Spinal cord (tissue), 10 donors: ENCODE measurements around the gene LRP1B. TPM values are rescaled to one million over a fixed set of nuclear protein-coding genes. Genes with fewer than 3 reads are reported as not detected.

Source experiments
- DNase-seq, 6 donors: peaks; one replicate each; pipeline versions ENCODE4 v3.0.0 to v3.0.0-alpha.2; 2013 to 2015; ENCODE audit warnings: low spot score in 6 of 6, low read depth in 4 of 6
- H3K27ac ChIP-seq: one replicate; pipeline ENCODE4 v1.5.1; 2013; ENCODE audit warnings: low read depth, low read length, control low read depth
- H3K27me3 ChIP-seq: one replicate; pipeline ENCODE4 v1.6.1; 2013; ENCODE audit warnings: low read length; ENCODE audit not compliant: control insufficient read depth, insufficient read depth
- H3K36me3 ChIP-seq: one replicate; pipeline ENCODE4 v1.6.1; 2013; ENCODE audit warnings: low read length; ENCODE audit not compliant: control insufficient read depth, insufficient read depth
- H3K4me1 ChIP-seq: one replicate; pipeline ENCODE4 v1.6.1; 2013; ENCODE audit warnings: low read length; ENCODE audit not compliant: control insufficient read depth, insufficient read depth
- H3K4me3 ChIP-seq: one replicate; pipeline ENCODE4 v1.5.1; 2013; ENCODE audit warnings: low read depth, low read length, control low read depth
- H3K9me3 ChIP-seq: one replicate; pipeline ENCODE4 v1.6.1; 2013; ENCODE audit warnings: low read length; ENCODE audit not compliant: control insufficient read depth, insufficient read depth
- WGBS: methylation state at CpG from one replicate; pipeline ENCODE4 v1.1.5; 2013; ENCODE audit warnings: missing lambda C conversion rate; ENCODE audit not compliant: insufficient coverage; 5-methylcytosine and 5-hydroxymethylcytosine counted together
- polyA plus RNA-seq, 2 donors: library from polyadenylated mRNA; unstranded; fragments of 120-200 nt; gene quantifications; one replicate each; pipeline ENCODE4 v1.2.1, GENCODE V29; 2013; ENCODE audit not compliant: insufficient read length in 2 of 2
- total RNA-seq, 2 donors: library from RNA; depleted of rRNA in 1 of 2; stranded (reverse); fragments of 120-200 nt in 1 of 2; fragments of >200 nt in 1 of 2; gene quantifications; one replicate each; pipeline versions ENCODE4 v1.2.3 to v1.2.4, GENCODE V29; 2013 to 2014
- donor health status: healthy.

LRP1B gene
- total and polyA plus RNA-seq, 4 donors, result 22.1 to 70.2 (median 32.1) TPM

GRCh38 chr2:140842110-140842509, 1288.7 kb downstream of the LRP1B start:
- H3K27ac ChIP-seq, result no peak overlapping the region
- no peak for DNase-seq
- no peak overlapping the region for H3K4me3 ChIP-seq
- no peaks in the 10 kb centered on the region for H3K9me3 ChIP-seq
- no peaks in the 10 kb centered on the region for H3K36me3 ChIP-seq
- no peaks in the 10 kb centered on the region for H3K27me3 ChIP-seq
- no peaks in the 10 kb centered on the region for H3K4me1 ChIP-seq
- no CpG with 5 or more reads among the region's 3 CpGs for WGBS

GRCh38 chr2:140841141-140841540, 1289.7 kb downstream of the LRP1B start:
- Histone ChIP-seq H3K4me1 (no peaks in the 10 kb centered on the region), H3K9me3 (no peaks in the 10 kb centered on the region), H3K27ac (no peak overlapping the region), H3K27me3 (no peaks in the 10 kb centered on the region), H3K36me3 (no peaks in the 10 kb centered on the region), H3K4me3 (no peak overlapping the region)
- DNase-seq, result peak in 1 of 6 donors; percentile 72
- WGBS, result no CpG with 5 or more reads among the region's 3 CpGs

- Histone ChIP-seq H3K27ac (no peak overlapping the region), H3K27me3 (no peaks in the 10 kb centered on the region), H3K36me3 (no peaks in the 10 kb centered on the region), H3K4me1 (no peaks in the 10 kb centered on the region), H3K9me3 (no peaks in the 10 kb centered on the region), H3K4me3 (no peak overlapping the region)
- no peak for DNase-seq
- 100% methylated on average over 1 of the region's 2 CpGs for WGBS
These were observed 1294.0 kb downstream of the LRP1B start for GRCh38 chr2:140836826-140837225.

DNA sequence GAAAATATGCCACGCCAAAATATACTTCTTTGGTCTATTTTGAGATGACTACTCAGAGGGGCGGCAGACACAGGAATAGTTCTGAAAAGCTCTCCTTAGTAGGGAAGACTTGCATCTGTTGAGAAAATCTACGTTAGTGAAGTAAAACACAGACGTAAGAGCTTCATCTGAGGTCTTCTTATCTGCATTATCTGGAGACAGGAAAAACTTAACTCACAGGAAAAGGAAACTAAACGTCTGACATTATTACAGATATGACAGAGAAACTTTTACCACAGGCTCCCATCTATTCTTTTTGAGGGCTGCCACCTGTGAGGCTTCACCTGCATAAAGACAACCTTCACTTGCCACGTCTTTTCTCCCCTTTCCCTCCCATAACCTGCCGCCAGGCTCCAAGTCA, 1295.7 kb downstream of the LRP1B start:
- H3K4me3 ChIP-seq, result no peak overlapping the region
- H3K4me1 ChIP-seq, result no peaks in the 10 kb centered on the region
- no peaks in the 10 kb centered on the region for H3K36me3 ChIP-seq
- H3K27me3 ChIP-seq, result no peaks in the 10 kb centered on the region
- DNase-seq, result no peak
- 80% methylated on average over 1 of the region's 7 CpGs for WGBS
- H3K27ac ChIP-seq, result no peak overlapping the region
- H3K9me3 ChIP-seq, result peaks cover 3% of the 10 kb centered on the region

DNA sequence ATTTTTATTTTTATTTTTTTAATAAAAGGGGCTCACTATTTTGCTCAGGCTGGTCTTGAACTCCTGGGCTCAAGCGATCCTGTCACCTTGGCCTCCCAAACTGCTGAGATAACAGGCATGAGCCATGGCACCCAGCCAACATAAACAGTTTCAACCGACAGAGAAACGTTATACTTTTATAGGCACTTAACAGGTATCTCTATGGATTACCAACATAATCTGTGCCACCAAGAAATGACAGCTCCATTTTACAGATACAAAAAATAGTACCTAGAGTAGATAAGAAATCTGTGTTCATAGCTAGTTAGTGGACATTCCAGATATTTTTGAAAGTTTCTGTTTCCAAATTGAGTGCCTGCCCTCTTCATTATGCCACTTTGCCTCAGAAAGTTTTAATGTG, 1316.7 kb downstream of the LRP1B start:
- no peaks in the 10 kb centered on the region for H3K36me3 ChIP-seq
- no peak overlapping the region for H3K4me3 ChIP-seq
- no peak for DNase-seq
- no CpG with 5 or more reads among the region's 3 CpGs for WGBS
- H3K27me3 ChIP-seq, result no peaks in the 10 kb centered on the region
- no peaks in the 10 kb centered on the region for H3K9me3 ChIP-seq
- no peak overlapping the region for H3K27ac ChIP-seq
- no peaks in the 10 kb centered on the region for H3K4me1 ChIP-seq

GRCh38 chr2:140808820-140809219, 1322.0 kb downstream of the LRP1B start:
- Histone ChIP-seq H3K36me3 (no peaks in the 10 kb centered on the region), H3K27ac (no peak overlapping the region), H3K4me1 (no peaks in the 10 kb centered on the region), H3K27me3 (no peaks in the 10 kb centered on the region), H3K4me3 (no peak overlapping the region), H3K9me3 (no peaks in the 10 kb centered on the region)
- no peak for DNase-seq
- WGBS, result no CpG with 5 or more reads among the region's 1 CpG

- DNase-seq, result no peak
- WGBS, result 67% methylated on average over 1 of the region's 1 CpG
These were observed 1322.6 kb downstream of the LRP1B start for GRCh38 chr2:140808211-140808610.

GRCh38 chr2:140804700-140805260, 1326.0 kb downstream of the LRP1B start:
- no peak for DNase-seq
- H3K9me3 ChIP-seq, result no peaks in the 10 kb centered on the region
- WGBS, result no CpG with 5 or more reads among the region's 1 CpG

More at GRCh38 chr2:140808211-140808610, 1322.6 kb downstream of the LRP1B start:
- Histone ChIP-seq H3K4me1 (no peaks in the 10 kb centered on the region), H3K27me3 (no peaks in the 10 kb centered on the region), H3K4me3 (no peak overlapping the region), H3K27ac (no peak overlapping the region), H3K36me3 (no peaks in the 10 kb centered on the region), H3K9me3 (no peaks in the 10 kb centered on the region)

DNA sequence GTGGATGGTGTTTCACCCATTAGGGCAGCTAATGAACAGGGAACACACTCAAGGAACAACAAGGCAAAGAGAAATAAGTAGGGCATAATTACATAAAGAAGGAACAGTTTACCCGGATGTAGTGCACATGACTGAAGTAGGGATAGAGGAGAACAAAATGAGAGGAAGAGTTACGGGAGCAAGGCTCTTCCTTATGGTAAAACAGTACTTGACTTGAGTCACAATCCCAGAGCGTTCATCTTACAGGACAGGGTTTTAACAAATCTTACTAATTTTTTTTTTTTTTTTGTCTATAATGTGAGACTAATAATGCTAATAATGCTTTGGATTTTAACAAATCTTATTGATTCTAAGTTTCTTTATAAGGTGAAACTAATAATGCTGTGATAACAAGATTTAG, 1329.5 kb downstream of the LRP1B start:
- WGBS, result 100% methylated on average over 1 of the region's 3 CpGs

More at GRCh38 chr2:140804700-140805260, 1326.0 kb downstream of the LRP1B start:
- no peak overlapping the region for H3K4me3 ChIP-seq
- H3K27ac ChIP-seq, result no peak overlapping the region
- H3K36me3 ChIP-seq, result no peaks in the 10 kb centered on the region
- H3K4me1 ChIP-seq, result no peaks in the 10 kb centered on the region
- no peaks in the 10 kb centered on the region for H3K27me3 ChIP-seq

GRCh38 chr2:140797718-140798117, 1333.1 kb downstream of the LRP1B start:
- Histone ChIP-seq H3K4me3 (no peak overlapping the region), H3K27ac (no peak overlapping the region), H3K27me3 (no peaks in the 10 kb centered on the region), H3K9me3 (no peaks in the 10 kb centered on the region), H3K4me1 (no peaks in the 10 kb centered on the region), H3K36me3 (no peaks in the 10 kb centered on the region)
- 94% methylated on average over 4 of the region's 4 CpGs for WGBS
- DNase-seq, result no peak

More for the DNA sequence above, 1329.5 kb downstream of the LRP1B start:
- Histone ChIP-seq H3K4me1 (no peaks in the 10 kb centered on the region), H3K27ac (no peak overlapping the region), H3K4me3 (no peak overlapping the region), H3K36me3 (no peaks in the 10 kb centered on the region), H3K27me3 (no peaks in the 10 kb centered on the region), H3K9me3 (no peaks in the 10 kb centered on the region)
- DNase-seq, result no peak
